A673 (cell line): ENCODE measurements around the gene STX5. TPM values are rescaled to one million over a fixed set of nuclear protein-coding genes. Genes with fewer than 3 reads are reported as not detected.
A peak's percentile ranks its signal among the peaks of the same experiment; 100 is the strongest.
"Not testable (repeated sequence)": the region's sequence is repeated elsewhere in the genome, so short reads cannot be mapped to it uniquely, and the experiment has no call there.

Experiments used
- BruUV-seq: library from RNA; stranded (reverse); fragments of 400-500 nt; replicated peaks from 2 replicates; lab custom pipeline; 2021; lab: Mats Ljungman, UMichigan
- CTCF ChIA-PET: fragments of 300-600 bp; sonication (Branson Sonifier 250); formaldehyde crosslinking; loops from one replicate; lab custom pipeline; 2022; ENCODE audit warnings: antibody characterized with exemption; lab: Charles Lee
- POLR2A ChIA-PET: fragments of 300-600 bp; sonication (Branson Sonifier 250); formaldehyde crosslinking; loops from one replicate; lab custom pipeline; 2022; ENCODE audit warnings: antibody characterized with exemption; ENCODE audit not compliant: low non-redundant PET; lab: Charles Lee
- DNase-seq: peaks from one replicate; pipeline ENCODE4 v3.0.0-alpha.2; 2015; ENCODE audit warnings: low spot score
- H3K27ac ChIP-seq: fragments of 200-600 bp; sonication (generic); 2 replicates; pipeline ENCODE4 v1.5.1; 2016; ENCODE audit warnings: mixed run types, low read depth, mild to moderate bottlenecking, mixed read lengths, antibody characterized with exemption, low read length; ENCODE audit not compliant: poor library complexity, severe bottlenecking
- H3K27me3 ChIP-seq: fragments of 200-600 bp; sonication (generic); replicated peaks from 2 replicates; pipeline ENCODE4 v1.6.1; 2017; ENCODE audit warnings: mixed run types, low read depth, mild to moderate bottlenecking, mixed read lengths, antibody characterized with exemption, low read length; ENCODE audit not compliant: insufficient read depth, poor library complexity
- H3K36me3 ChIP-seq: fragments of 200-600 bp; sonication (generic); 2 replicates; pipeline ENCODE4 v1.6.1; 2016; ENCODE audit warnings: mixed run types, mild to moderate bottlenecking, mixed read lengths, antibody characterized with exemption, low read length; ENCODE audit not compliant: insufficient read depth, poor library complexity, severe bottlenecking
- H3K4me1 ChIP-seq: fragments of 200-600 bp; sonication (generic); 2 replicates; pipeline ENCODE4 v1.6.1; 2017; ENCODE audit warnings: mixed run types, mild to moderate bottlenecking, mixed read lengths, antibody characterized with exemption, low read length; ENCODE audit not compliant: insufficient read depth, poor library complexity, severe bottlenecking
- H3K4me3 ChIP-seq: fragments of 200-600 bp; sonication (generic); 2 replicates; pipeline ENCODE4 v1.5.1; 2016; ENCODE audit warnings: low read depth, mixed run types, mild to moderate bottlenecking, mixed read lengths, low read length; ENCODE audit not compliant: poor library complexity, severe bottlenecking
- H3K9me3 ChIP-seq: fragments of 200-600 bp; sonication (generic); 2 replicates; pipeline ENCODE4 v1.6.1; 2016; ENCODE audit warnings: mixed run types, low read depth, mild to moderate bottlenecking, mixed read lengths, antibody characterized with exemption, low read length; ENCODE audit not compliant: poor library complexity, severe bottlenecking
- EZH2 ChIP-seq: fragments of 200-600 bp; sonication (generic); IDR thresholded peaks from 2 replicates; pipeline ENCODE4 v1.6.1; 2017; ENCODE audit warnings: borderline replicate concordance, low read depth, mild to moderate bottlenecking, mixed read lengths, antibody characterized with exemption, low read length; ENCODE audit not compliant: poor library complexity, severe bottlenecking
- intact Hi-C: fragments of 100-400 bp; cut with micrococcal nuclease; formaldehyde crosslinking; loops from one replicate; pipeline ENCODE4 v1.10.0; 2022; ENCODE audit not compliant: unreplicated experiment
- total RNA-seq: library from RNA; stranded (reverse); gene quantifications from 2 replicates; pipeline ENCODE4 v1.2.3, GENCODE V29; 2021
- TF ChIP-seq, protein P1 (sequence below): fragments of 300-800, 200-600 bp; sonication (generic); conservative IDR thresholded peaks from 2 replicates; pipeline ENCODE4 v1.5.1; 2017; ENCODE audit warnings: low read depth, mild to moderate bottlenecking, antibody characterized with exemption, low read length, moderate library complexity, mixed read lengths

STX5 gene
- total RNA-seq, 1 experiment from 2014 or later: 29.2 TPM

- POLR2A ChIA-PET: no interaction called here
- TF ChIP-seq, protein P1, sequence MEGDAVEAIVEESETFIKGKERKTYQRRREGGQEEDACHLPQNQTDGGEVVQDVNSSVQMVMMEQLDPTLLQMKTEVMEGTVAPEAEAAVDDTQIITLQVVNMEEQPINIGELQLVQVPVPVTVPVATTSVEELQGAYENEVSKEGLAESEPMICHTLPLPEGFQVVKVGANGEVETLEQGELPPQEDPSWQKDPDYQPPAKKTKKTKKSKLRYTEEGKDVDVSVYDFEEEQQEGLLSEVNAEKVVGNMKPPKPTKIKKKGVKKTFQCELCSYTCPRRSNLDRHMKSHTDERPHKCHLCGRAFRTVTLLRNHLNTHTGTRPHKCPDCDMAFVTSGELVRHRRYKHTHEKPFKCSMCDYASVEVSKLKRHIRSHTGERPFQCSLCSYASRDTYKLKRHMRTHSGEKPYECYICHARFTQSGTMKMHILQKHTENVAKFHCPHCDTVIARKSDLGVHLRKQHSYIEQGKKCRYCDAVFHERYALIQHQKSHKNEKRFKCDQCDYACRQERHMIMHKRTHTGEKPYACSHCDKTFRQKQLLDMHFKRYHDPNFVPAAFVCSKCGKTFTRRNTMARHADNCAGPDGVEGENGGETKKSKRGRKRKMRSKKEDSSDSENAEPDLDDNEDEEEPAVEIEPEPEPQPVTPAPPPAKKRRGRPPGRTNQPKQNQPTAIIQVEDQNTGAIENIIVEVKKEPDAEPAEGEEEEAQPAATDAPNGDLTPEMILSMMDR: no peak
- TF ChIP-seq EZH2: no peak
- Histone ChIP-seq H3K9me3 (no peaks in the 10 kb centered on the region), H3K36me3 (peaks cover 48% of the 10 kb centered on the region), H3K4me1 (peaks cover 9% of the 10 kb centered on the region), H3K27me3 (no peaks in the 10 kb centered on the region), H3K4me3 (no peak overlapping the region), H3K27ac (no peak overlapping the region)
- intact Hi-C loops: no loop called here
- BruUV-seq: no TSS peak
- CTCF ChIA-PET: no interaction called here
- no peak for DNase-seq
These were observed 3.5 kb upstream of the STX5 start for GRCh38 chr11:62835336-62835735.

DNA sequence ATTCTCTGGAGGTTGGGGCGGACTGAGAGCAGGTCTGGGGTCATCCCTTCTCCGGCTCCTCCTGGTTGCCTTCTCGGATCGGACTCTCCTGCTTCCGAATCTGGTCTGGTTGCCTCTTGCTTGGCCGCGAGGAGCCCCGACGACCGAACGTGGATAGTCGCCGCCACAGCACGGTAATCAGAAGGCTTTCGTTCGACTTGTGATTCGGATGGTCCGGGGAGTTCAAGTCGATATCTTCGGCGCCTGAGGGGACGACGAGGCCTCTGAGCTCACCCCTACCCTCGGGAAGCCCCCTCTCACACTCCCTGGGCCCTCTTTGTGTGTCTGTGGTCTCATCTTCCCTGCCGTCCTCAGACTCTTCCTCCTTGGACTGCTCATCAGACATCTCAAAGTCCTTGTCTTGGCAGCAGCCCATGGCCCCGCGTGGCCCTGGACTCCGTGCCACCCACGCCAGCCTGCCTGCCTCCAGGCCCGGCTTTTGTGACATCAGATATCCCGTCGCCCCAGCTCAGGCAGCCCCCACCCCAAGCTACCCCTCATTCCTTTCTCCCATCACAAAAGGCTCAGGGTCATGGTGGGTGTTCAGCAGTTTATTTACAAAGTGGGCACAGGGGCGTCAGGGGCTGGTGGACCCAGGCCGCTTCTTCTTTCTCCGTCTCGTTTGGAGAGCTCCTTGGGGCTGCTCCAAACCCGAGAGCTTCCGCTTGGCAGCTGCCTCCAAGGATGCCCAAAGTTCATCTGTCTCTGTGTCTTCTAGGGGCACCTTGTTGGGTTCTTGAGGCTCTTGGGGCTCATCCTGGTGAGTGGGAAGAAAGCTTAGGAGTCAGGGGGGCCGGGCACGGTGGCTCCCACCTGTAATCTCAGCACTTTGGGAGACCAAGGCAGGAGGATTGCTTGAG, 734 bp upstream of the STX5 start, which contains the start of gene TEX54:
Gene TEX54 (minus strand): TSS at position 506 of the 899 bp plus-strand sequence.
- Histone ChIP-seq H3K4me1 (peaks cover 7% of the 10 kb centered on the region), H3K27ac (peak within 1 kb of the TSS; percentile 91), H3K27me3 (no peaks in the 10 kb centered on the region), H3K9me3 (no peaks in the 10 kb centered on the region), H3K4me3 (peak within 1 kb of the TSS; percentile 70), H3K36me3 (peaks cover 46% of the 10 kb centered on the region)
- TSS peak; percentile 83 for BruUV-seq
- no peak for DNase-seq
- POLR2A ChIA-PET: interaction anchor here (0.6 to 1.6 kb wide), 4 partner anchors 9 to 261 kb away, joined by 3 to 26 read pairs (median 8); no protein-coding TSS in a partner anchor
- CTCF ChIA-PET: interaction anchor here (0.5 to 1.2 kb wide), 5 partner anchors 24 to 89 kb away, joined by 3 to 7 read pairs (median 5); no protein-coding TSS in a partner anchor
- intact Hi-C loops: loop anchor here (5.0 kb wide), 1 partner anchor 40 kb away; the partner anchor contains the start of gene TMEM223
- TF ChIP-seq, protein P1: no peak
- no peak for TF ChIP-seq EZH2

- ChIA-PET CTCF (interaction anchor here (0.6 kb wide), 1 partner anchor 1487 kb away, joined by 3 read pairs; no protein-coding TSS in a partner anchor), POLR2A (interaction anchor here (0.8 to 1.6 kb wide), 3 partner anchors 10 to 104 kb away, joined by 3 to 26 read pairs (median 8); partner anchors contain the start of gene HNRNPUL2)
- H3K27me3 ChIP-seq: no peaks in the 10 kb centered on the region
- peak; percentile 71 for DNase-seq
- BruUV-seq: no TSS peak
- no peaks in the 10 kb centered on the region for H3K9me3 ChIP-seq
- intact Hi-C loops: loop anchor here (5.0 kb wide), 1 partner anchor 39 kb away; the partner anchor contains the start of gene TMEM223
- H3K27ac ChIP-seq: peak overlapping the region; percentile 91
- peaks cover 7% of the 10 kb centered on the region for H3K4me1 ChIP-seq
- H3K4me3 ChIP-seq: peak overlapping the region; percentile 70
- TF ChIP-seq, protein P1: no peak
- TF ChIP-seq EZH2: no peak
- H3K36me3 ChIP-seq: peaks cover 39% of the 10 kb centered on the region
These were observed 839 bp downstream of the STX5 start for GRCh38 chr11:62830904-62831519.

DNA sequence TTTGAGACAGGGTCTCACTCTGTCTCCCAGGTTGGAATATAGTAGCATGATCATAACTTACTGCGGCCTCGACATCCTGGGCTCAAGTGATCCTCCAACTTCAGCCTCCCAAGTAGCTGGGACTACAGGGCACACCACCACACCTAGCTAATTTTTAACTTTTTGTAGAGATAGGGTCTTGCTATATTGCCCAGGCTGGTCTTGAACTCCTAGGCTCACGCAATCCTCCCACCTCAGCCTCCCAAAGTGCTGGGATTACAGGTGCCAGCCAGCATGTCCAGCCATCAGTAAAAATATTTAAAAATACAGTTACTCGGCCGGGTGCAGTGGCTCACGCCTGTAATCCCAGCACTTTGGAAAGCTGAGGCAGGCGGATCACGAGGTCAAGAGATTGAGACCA, 3.7 kb downstream of the STX5 start:
- BruUV-seq, H3K4me1 ChIP-seq, H3K9me3 ChIP-seq, intact Hi-C loops, H3K4me3 ChIP-seq, DNase-seq, CTCF ChIA-PET, H3K27ac ChIP-seq, H3K27me3 ChIP-seq, POLR2A ChIA-PET: not testable (repeated sequence)
- H3K36me3 ChIP-seq: peaks cover 38% of the 10 kb centered on the region
